ENCODE measurements around the gene ASPDH.

DNA sequence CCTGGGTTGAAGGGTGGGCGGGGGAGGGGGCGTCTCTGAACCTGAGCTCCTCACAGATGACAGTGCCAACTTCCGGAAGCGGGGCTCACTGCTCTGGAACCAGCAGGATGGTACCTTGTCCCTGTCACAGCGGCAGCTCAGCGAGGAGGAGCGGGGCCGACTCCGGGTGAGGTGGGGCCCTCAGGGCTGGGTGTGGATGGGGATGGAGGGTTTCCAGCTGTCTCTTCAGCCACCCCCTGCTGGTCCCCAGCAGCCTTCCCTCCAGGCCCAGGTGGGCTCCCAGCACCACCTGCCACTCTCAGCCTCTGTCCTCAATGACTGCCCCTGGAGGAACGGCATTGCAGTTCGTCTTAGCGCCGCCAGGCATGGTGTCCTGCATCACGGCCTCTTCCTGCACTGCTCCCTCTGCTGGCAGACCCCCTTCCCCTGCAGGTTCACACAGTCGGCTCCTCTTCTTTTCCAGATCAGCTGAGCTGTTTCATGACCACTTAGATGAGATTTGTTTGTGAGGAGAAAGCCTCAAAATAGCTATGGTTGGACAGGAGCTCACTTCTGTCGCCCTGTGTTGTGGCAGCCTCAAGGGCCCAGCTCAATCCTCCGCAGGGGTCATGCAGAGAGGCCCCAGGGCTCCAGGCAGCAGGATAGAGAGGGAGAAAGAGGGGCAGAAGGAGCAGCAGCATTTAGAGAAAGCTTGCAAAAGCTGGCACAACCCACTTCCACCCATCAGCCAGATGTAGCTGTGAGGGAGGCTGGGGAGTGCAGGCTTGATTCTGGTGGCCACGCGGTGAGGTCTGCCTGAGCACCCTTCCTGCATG, 34.6 kb downstream of the ASPDH start:
- TF ChIP-seq POLR2A (IDR thresholded peaks at IDR 0.05; ENCODE audit: borderline replicate concordance, extremely low read depth, insufficient read depth, insufficient read length) (no peak), POLR2AphosphoS5 (IDR thresholded peaks at IDR 0.05; ENCODE audit: low read depth, low read length) (no peak), ZFX (IDR thresholded peaks at IDR 0.05) (no peak), EZH2 (IDR thresholded peaks at IDR 0.05) (no peak), EGR1 (IDR thresholded peaks at IDR 0.05; ENCODE audit: low read depth) (no peak), CEBPB (IDR thresholded peaks at IDR 0.05; ENCODE audit: low read depth) (no peak)
- TF ChIP-seq, protein P1, sequence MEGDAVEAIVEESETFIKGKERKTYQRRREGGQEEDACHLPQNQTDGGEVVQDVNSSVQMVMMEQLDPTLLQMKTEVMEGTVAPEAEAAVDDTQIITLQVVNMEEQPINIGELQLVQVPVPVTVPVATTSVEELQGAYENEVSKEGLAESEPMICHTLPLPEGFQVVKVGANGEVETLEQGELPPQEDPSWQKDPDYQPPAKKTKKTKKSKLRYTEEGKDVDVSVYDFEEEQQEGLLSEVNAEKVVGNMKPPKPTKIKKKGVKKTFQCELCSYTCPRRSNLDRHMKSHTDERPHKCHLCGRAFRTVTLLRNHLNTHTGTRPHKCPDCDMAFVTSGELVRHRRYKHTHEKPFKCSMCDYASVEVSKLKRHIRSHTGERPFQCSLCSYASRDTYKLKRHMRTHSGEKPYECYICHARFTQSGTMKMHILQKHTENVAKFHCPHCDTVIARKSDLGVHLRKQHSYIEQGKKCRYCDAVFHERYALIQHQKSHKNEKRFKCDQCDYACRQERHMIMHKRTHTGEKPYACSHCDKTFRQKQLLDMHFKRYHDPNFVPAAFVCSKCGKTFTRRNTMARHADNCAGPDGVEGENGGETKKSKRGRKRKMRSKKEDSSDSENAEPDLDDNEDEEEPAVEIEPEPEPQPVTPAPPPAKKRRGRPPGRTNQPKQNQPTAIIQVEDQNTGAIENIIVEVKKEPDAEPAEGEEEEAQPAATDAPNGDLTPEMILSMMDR (IDR thresholded peaks at IDR 0.05 in 2 of 3, conservative IDR thresholded peaks at IDR 0.05 in 1 of 3; ENCODE audit: borderline replicate concordance in 1 of 3, insufficient read depth in 1 of 3, low read depth in 2 of 3, low read length in 2 of 3) = peak; percentile 94
- TF ChIP-seq, protein P2, sequence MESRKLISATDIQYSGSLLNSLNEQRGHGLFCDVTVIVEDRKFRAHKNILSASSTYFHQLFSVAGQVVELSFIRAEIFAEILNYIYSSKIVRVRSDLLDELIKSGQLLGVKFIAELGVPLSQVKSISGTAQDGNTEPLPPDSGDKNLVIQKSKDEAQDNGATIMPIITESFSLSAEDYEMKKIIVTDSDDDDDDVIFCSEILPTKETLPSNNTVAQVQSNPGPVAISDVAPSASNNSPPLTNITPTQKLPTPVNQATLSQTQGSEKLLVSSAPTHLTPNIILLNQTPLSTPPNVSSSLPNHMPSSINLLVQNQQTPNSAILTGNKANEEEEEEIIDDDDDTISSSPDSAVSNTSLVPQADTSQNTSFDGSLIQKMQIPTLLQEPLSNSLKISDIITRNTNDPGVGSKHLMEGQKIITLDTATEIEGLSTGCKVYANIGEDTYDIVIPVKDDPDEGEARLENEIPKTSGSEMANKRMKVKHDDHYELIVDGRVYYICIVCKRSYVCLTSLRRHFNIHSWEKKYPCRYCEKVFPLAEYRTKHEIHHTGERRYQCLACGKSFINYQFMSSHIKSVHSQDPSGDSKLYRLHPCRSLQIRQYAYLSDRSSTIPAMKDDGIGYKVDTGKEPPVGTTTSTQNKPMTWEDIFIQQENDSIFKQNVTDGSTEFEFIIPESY (IDR thresholded peaks at IDR 0.05; ENCODE audit: extremely low read depth, insufficient replicate concordance, low read length) = no peak
